ENCODE data around the gene BMAL1.

GRCh38 chr11:13269775-13270174, 7.8 kb upstream of the BMAL1 start:
- TF ChIP-seq CTCF (IDR thresholded peaks at IDR 0.05) (no peak), POLR2A (IDR thresholded peaks at IDR 0.05) (no peak)

Data from Peyer's patch (tissue), 4 donors.